ENCODE measurements around the gene PPP2R2D. TPM values are rescaled to one million over a fixed set of nuclear protein-coding genes. Genes with fewer than 3 reads are reported as not detected.

PPP2R2D gene
- total RNA-seq, 4 donors from 2014 or later = 18.6 to 27.5 (median 22.1) TPM

GRCh38 chr10:131920151-131920550 lies 19.3 kb downstream of the PPP2R2D start:
- TF ChIP-seq CTCF (IDR thresholded peaks at IDR 0.05) (no peak), POLR2A (IDR thresholded peaks at IDR 0.05) (no peak)
- DNase-seq = no peak
- H3K27ac ChIP-seq = peak overlapping the region in 1 of 4 donors; percentile 15
- no peaks in the 10 kb centered on the region for H3K27me3 ChIP-seq
- H3K36me3 ChIP-seq = no peaks in the 10 kb centered on the region
- no peak overlapping the region for H3K4me3 ChIP-seq
- H3K4me1 ChIP-seq = peaks cover 5 to 26% (median 10%) of the 10 kb centered on the region in 3 donors
- 79 to 89% methylated on average over 11 of the region's 11 CpGs for WGBS, 2 donors
- intact Hi-C loops (cut with DNase I) = no loop called here
- peaks cover 0 to 2% (median 2%) of the 10 kb centered on the region in 3 donors for H3K9me3 ChIP-seq

GRCh38 chr10:131920693-131921092 lies 19.9 kb downstream of the PPP2R2D start:
- Histone ChIP-seq H3K4me1 (peaks cover 5 to 26% (median 10%) of the 10 kb centered on the region in 3 donors), H3K9me3 (peaks cover 0 to 7% (median 5%) of the 10 kb centered on the region in 3 donors), H3K27me3 (no peaks in the 10 kb centered on the region), H3K4me3 (no peak overlapping the region), H3K36me3 (no peaks in the 10 kb centered on the region), H3K27ac (peak overlapping the region in 3 of 4 donors; percentile 9 to 52 (median 15))
- intact Hi-C loops (cut with DNase I) = no loop called here
- DNase-seq = no peak
- WGBS, 2 donors = 69 to 81% methylated on average over 5 of the region's 5 CpGs
- TF ChIP-seq POLR2A (IDR thresholded peaks at IDR 0.05) (no peak), CTCF (IDR thresholded peaks at IDR 0.05) (no peak)

GRCh38 chr10:131921184-131921583 lies 20.4 kb downstream of the PPP2R2D start:
- TF ChIP-seq POLR2A (IDR thresholded peaks at IDR 0.05) = no peak
- no peak for TF ChIP-seq CTCF (IDR thresholded peaks at IDR 0.05)
- WGBS, 2 donors = 17 to 42% methylated on average over 7 to 8 of the region's 8 CpGs

GRCh38 chr10:131923038-131923756 lies 22.4 kb downstream of the PPP2R2D start:
- WGBS, 2 donors = 85 to 91% methylated on average over 11 of the region's 11 CpGs
- intact Hi-C loops (cut with DNase I) = no loop called here
- peaks cover 5 to 36% (median 14%) of the 10 kb centered on the region in 3 donors for H3K4me1 ChIP-seq
- no peak overlapping the region for H3K4me3 ChIP-seq
- H3K36me3 ChIP-seq = no peaks in the 10 kb centered on the region
- H3K27ac ChIP-seq = no peak overlapping the region
- no peaks in the 10 kb centered on the region for H3K27me3 ChIP-seq
- DNase-seq = no peak
- TF ChIP-seq POLR2A (IDR thresholded peaks at IDR 0.05) (no peak), CTCF (IDR thresholded peaks at IDR 0.05) (no peak)
- H3K9me3 ChIP-seq = peaks cover 0 to 9% (median 9%) of the 10 kb centered on the region in 3 donors

More at GRCh38 chr10:131921184-131921583, 20.4 kb downstream of the PPP2R2D start:
- intact Hi-C loops (cut with DNase I) = no loop called here
- Histone ChIP-seq H3K27me3 (no peaks in the 10 kb centered on the region), H3K4me1 (peaks cover 5 to 26% (median 10%) of the 10 kb centered on the region in 3 donors), H3K27ac (peak overlapping the region in 2 of 4 donors; percentile 25 to 52), H3K4me3 (no peak overlapping the region), H3K9me3 (peaks cover 0 to 9% (median 9%) of the 10 kb centered on the region in 3 donors), H3K36me3 (no peaks in the 10 kb centered on the region)
- DNase-seq = no peak

GRCh38 chr10:131925011-131925649 lies 24.3 kb downstream of the PPP2R2D start:
- H3K36me3 ChIP-seq = no peaks in the 10 kb centered on the region
- no peak overlapping the region for H3K4me3 ChIP-seq
- peaks cover 5 to 55% (median 24%) of the 10 kb centered on the region in 3 donors for H3K4me1 ChIP-seq
- TF ChIP-seq POLR2A (IDR thresholded peaks at IDR 0.05) = no peak
- TF ChIP-seq CTCF (IDR thresholded peaks at IDR 0.05) = no peak
- H3K27me3 ChIP-seq = no peaks in the 10 kb centered on the region
- DNase-seq = no peak
- H3K9me3 ChIP-seq = peaks cover 0 to 9% (median 9%) of the 10 kb centered on the region in 3 donors
- no peak overlapping the region for H3K27ac ChIP-seq
- intact Hi-C loops (cut with DNase I) = no loop called here
